Stimulated activated CD4-positive, alpha-beta T cell treated with anti-CD3 and anti-CD28 coated beads, TNF-alpha, amount 100 ng/mL, for 48 hours (primary cell): ENCODE results near the gene PTPN14.

ENCODE experiments used
- DNase-seq, 3 donors: peaks; one replicate each; pipeline ENCODE4 v3.0.0-alpha.2; 2020; ENCODE audit warnings: low read depth in 3 of 3

PTPN14 gene

GRCh38 chr1:214369364-214369763, 182.0 kb downstream of the PTPN14 start:
- no peak for DNase-seq

- no peak for DNase-seq
Measured at GRCh38 chr1:214367841-214368240, 183.6 kb downstream of the PTPN14 start.

- no peak for DNase-seq
Measured at GRCh38 chr1:214364786-214365295, 186.6 kb downstream of the PTPN14 start.

- no peak for DNase-seq
Measured at GRCh38 chr1:214364386-214364785, 187.0 kb downstream of the PTPN14 start.

- no peak for DNase-seq
Measured at GRCh38 chr1:214363386-214363785, 188.0 kb downstream of the PTPN14 start.

GRCh38 chr1:214362188-214362882, 189.1 kb downstream of the PTPN14 start:
- DNase-seq = no peak

GRCh38 chr1:214361636-214362035, 189.8 kb downstream of the PTPN14 start:
- DNase-seq = no peak

- no peak for DNase-seq
Measured at GRCh38 chr1:214360525-214361164, 190.8 kb downstream of the PTPN14 start.

- DNase-seq = no peak
Measured at GRCh38 chr1:214360116-214360515, 191.3 kb downstream of the PTPN14 start.

- no peak for DNase-seq
Measured at GRCh38 chr1:214354440-214355148, 196.8 kb downstream of the PTPN14 start.

GRCh38 chr1:214352838-214353237, 198.6 kb downstream of the PTPN14 start:
- DNase-seq = no peak

- DNase-seq = no peak
Measured at GRCh38 chr1:214351551-214352277, 199.7 kb downstream of the PTPN14 start.

GRCh38 chr1:214349781-214350180, 201.6 kb downstream of the PTPN14 start:
- DNase-seq = no peak

GRCh38 chr1:214349008-214349407, 202.4 kb downstream of the PTPN14 start:
- DNase-seq = no peak

- no peak for DNase-seq
Measured at GRCh38 chr1:214344897-214345296, 206.5 kb downstream of the PTPN14 start.

GRCh38 chr1:214342525-214342924, 208.9 kb downstream of the PTPN14 start:
- no peak for DNase-seq

GRCh38 chr1:214341932-214342331, 209.5 kb downstream of the PTPN14 start:
- DNase-seq = no peak

GRCh38 chr1:214341459-214341858, 209.9 kb downstream of the PTPN14 start:
- no peak for DNase-seq

GRCh38 chr1:214338212-214338611, 213.2 kb downstream of the PTPN14 start:
- no peak for DNase-seq

- no peak for DNase-seq
Measured at GRCh38 chr1:214337511-214337910, 213.9 kb downstream of the PTPN14 start.

GRCh38 chr1:214337015-214337414, 214.4 kb downstream of the PTPN14 start:
- no peak for DNase-seq

GRCh38 chr1:214335567-214335966, 215.8 kb downstream of the PTPN14 start:
- DNase-seq = no peak
